Chondrocyte (in vitro differentiated cells): ENCODE measurements around the gene LPIN1. TPM values are rescaled to one million over a fixed set of nuclear protein-coding genes. Genes with fewer than 3 reads are reported as not detected.

Experiments
- DNase-seq: peaks from one replicate; pipeline ENCODE4 v3.0.0; 2021; ENCODE audit warnings: mixed read lengths, low spot score
- H3K27ac Mint-ChIP-seq: one replicate; pipeline ENCODE4 v1.8.0; 2021; ENCODE audit warnings: mild to moderate bottlenecking, moderate library complexity, mixed read lengths; ENCODE audit not compliant: unreplicated experiment
- H3K27me3 Mint-ChIP-seq: 2 replicates; pipeline ENCODE4 v1.8.0; 2021; ENCODE audit warnings: low read depth, mixed read lengths
- H3K36me3 Mint-ChIP-seq: 2 replicates; pipeline ENCODE4 v1.8.0; 2021; ENCODE audit warnings: low read depth, mixed read lengths
- H3K4me1 Mint-ChIP-seq: 2 replicates; pipeline ENCODE4 v1.8.0; 2021; ENCODE audit warnings: low read depth, mild to moderate bottlenecking, mixed read lengths
- H3K4me3 Mint-ChIP-seq: one replicate; pipeline ENCODE4 v1.8.0; 2021; ENCODE audit warnings: mild to moderate bottlenecking, moderate library complexity, mixed read lengths; ENCODE audit not compliant: unreplicated experiment
- H3K9me3 Mint-ChIP-seq: 2 replicates; pipeline ENCODE4 v1.8.0; 2021; ENCODE audit warnings: low read depth, mixed read lengths
- total RNA-seq: library from RNA; stranded (reverse); gene quantifications from 3 replicates; pipeline ENCODE4 v1.2.1, GENCODE V29; 2021
- TF ChIP-seq, protein P1 (sequence below): fragments of 200-600 bp; sonication (generic); IDR thresholded peaks from 2 replicates; pipeline ENCODE4 v1.5.0; 2021; ENCODE audit warnings: antibody characterized with exemption, mild to moderate bottlenecking, moderate library complexity

The LPIN1 gene
- total RNA-seq, 1 donor from 2014 or later, result 17.5 TPM

DNA sequence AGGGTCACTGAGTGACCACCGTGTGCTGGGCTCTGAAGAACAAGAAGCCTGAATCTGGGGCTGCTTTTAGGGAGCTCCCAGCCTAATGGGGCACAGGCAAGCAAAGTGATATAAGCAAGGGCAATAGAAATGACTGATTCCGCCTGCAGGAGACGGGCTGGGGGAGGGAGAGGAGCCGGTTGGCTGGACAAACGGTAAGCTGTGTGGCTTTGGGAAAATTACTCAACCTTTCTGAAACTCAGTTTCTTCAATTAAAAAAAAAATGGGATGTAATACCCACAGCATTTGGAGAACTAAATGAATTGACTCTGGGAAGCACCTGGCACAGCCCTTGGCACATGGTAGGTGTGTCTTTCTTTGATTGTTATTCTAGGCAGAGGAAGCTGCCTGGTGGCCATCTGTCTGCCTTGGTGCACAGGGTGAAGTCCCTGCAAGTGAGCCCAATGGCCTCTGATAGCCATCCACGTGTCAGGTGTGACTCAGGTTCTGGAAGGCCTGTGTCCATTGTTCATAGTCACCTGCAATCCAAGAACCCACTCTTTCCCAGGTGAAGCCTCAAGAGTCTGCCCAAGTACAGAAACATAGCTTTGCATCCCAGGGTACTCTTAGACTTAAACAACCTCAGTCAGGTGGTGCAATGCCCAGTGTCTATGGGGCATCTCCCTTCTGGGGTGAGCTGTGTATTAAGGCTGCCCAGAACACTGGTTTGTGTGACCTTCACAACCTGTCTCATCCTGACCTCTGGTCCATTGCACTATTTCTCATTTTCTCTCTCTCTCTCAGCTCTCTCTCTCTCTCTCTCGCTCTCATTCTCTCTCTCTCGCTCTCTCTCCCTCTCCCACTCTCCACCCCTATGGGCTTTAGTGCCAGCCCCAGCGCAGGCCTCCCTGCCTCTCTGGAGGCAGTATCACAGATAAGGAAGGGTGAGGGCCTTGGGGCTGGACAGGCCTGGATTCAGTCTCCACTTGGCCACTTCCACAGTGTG is 46.5 kb upstream of the LPIN1 start:
- no peak overlapping the region for H3K27ac Mint-ChIP-seq
- H3K27me3 Mint-ChIP-seq, result no peaks in the 10 kb centered on the region
- TF ChIP-seq, protein P1, sequence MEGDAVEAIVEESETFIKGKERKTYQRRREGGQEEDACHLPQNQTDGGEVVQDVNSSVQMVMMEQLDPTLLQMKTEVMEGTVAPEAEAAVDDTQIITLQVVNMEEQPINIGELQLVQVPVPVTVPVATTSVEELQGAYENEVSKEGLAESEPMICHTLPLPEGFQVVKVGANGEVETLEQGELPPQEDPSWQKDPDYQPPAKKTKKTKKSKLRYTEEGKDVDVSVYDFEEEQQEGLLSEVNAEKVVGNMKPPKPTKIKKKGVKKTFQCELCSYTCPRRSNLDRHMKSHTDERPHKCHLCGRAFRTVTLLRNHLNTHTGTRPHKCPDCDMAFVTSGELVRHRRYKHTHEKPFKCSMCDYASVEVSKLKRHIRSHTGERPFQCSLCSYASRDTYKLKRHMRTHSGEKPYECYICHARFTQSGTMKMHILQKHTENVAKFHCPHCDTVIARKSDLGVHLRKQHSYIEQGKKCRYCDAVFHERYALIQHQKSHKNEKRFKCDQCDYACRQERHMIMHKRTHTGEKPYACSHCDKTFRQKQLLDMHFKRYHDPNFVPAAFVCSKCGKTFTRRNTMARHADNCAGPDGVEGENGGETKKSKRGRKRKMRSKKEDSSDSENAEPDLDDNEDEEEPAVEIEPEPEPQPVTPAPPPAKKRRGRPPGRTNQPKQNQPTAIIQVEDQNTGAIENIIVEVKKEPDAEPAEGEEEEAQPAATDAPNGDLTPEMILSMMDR, result no peak
- no peak overlapping the region for H3K4me3 Mint-ChIP-seq
- H3K9me3 Mint-ChIP-seq, result no peaks in the 10 kb centered on the region
- no peak for DNase-seq
- peaks cover 20% of the 10 kb centered on the region for H3K4me1 Mint-ChIP-seq
- H3K36me3 Mint-ChIP-seq, result no peaks in the 10 kb centered on the region

DNA sequence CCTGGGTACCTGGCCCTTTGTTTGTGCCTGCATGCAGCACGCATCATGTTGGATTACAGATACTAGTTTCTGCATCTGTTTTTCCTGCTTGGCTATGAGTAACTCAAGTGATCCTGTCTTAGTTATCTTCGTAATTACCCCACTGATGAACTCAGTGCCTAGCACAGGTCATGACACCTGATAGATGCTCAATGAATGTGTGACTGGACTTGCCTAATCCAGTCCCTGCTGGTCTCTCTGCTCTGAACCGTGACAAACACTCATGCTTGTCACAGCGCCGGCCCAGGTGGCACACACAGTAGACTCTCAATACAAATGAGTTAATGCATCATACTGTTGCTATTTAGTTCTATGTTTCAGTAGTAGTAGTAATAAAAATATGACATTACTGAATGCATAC is 45.2 kb upstream of the LPIN1 start:
- Mint-ChIP-seq H3K4me3 (no peak overlapping the region), H3K4me1 (peaks cover 20% of the 10 kb centered on the region), H3K9me3 (peaks cover 10% of the 10 kb centered on the region), H3K36me3 (peaks cover 5% of the 10 kb centered on the region), H3K27me3 (no peaks in the 10 kb centered on the region), H3K27ac (no peak overlapping the region)
- TF ChIP-seq, protein P1, result no peak
- DNase-seq, result no peak

DNA sequence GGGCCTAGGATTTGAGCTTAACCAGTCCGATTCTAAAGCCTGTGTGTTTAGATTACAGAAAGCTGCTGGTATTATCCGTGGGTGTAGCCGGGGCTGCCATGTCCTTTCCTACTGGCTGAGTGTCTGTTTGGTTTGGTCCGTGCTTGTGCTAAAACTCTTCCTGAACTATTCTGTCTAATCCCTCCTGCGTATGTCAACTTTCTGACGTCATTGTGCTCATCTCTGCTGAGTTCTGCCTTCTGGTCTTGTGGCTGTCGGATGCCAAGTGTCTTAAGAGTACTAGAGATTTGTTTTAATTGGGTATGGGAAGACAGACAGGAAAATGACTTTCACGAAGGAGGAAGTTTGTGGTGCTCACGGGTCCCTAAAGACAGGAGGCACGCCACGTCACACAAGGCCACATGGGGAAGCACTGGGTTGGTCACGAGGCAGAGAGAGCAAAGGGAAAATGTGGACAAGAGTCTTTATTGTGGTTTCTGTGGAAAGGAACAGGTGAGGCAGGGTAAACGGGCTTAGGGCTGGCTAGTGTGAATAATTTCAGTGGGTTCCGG is 44.6 kb upstream of the LPIN1 start:
- H3K9me3 Mint-ChIP-seq, result peaks cover 11% of the 10 kb centered on the region
- H3K27ac Mint-ChIP-seq, result no peak overlapping the region
- H3K27me3 Mint-ChIP-seq, result no peaks in the 10 kb centered on the region
- TF ChIP-seq, protein P1, result no peak
- H3K36me3 Mint-ChIP-seq, result peaks cover 5% of the 10 kb centered on the region
- no peak overlapping the region for H3K4me3 Mint-ChIP-seq
- no peak for DNase-seq
- peaks cover 19% of the 10 kb centered on the region for H3K4me1 Mint-ChIP-seq

DNA sequence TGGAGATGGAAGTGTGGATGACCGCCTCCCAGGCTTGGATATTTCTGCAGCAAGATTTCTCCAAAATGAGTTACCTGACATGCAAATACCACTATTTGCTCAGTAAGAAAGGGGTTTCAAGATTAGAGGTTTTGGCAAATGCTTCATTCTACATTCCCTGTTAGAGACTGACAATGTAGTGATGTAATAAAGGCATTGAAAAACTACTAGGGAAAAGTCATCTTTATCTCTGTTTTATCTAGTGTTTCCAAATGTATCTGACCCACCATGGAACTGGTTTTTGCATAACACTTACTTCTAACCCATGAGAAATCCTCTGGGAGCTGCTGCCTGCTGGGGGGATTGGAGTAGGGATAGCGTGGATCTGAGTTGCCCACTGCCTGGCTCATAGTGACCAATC is 43.5 kb upstream of the LPIN1 start:
- peaks cover 11% of the 10 kb centered on the region for H3K9me3 Mint-ChIP-seq
- no peak overlapping the region for H3K4me3 Mint-ChIP-seq
- H3K4me1 Mint-ChIP-seq, result peaks cover 8% of the 10 kb centered on the region
- TF ChIP-seq, protein P1, result no peak
- H3K27ac Mint-ChIP-seq, result no peak overlapping the region
- no peaks in the 10 kb centered on the region for H3K27me3 Mint-ChIP-seq
- DNase-seq, result no peak
- H3K36me3 Mint-ChIP-seq, result peaks cover 5% of the 10 kb centered on the region

DNA sequence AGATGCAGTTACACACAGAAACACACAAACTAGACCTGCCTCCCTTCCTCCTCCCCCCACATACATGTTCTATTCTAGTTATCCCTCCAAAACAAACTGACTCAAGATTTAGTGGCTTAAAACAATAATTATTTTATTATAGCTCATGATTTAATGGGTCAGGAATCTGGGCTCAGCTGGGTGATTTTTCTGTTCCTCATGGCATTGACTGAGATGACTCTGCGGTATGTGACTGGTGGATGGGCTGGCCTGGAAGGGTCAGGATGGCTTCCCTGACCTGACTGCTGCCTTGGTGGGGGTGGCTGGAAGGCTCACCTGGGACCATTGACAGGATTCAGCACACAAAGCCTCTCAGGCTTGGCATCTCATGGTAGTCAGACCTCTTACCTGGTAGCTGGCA is 42.7 kb upstream of the LPIN1 start:
- DNase-seq, result no peak

More for the DNA sequence above, 42.7 kb upstream of the LPIN1 start:
- no peak overlapping the region for H3K4me3 Mint-ChIP-seq
- peaks cover under 1% of the 10 kb centered on the region for H3K4me1 Mint-ChIP-seq
- H3K27ac Mint-ChIP-seq, result peak overlapping the region; percentile 55
- TF ChIP-seq, protein P1, result no peak
- no peaks in the 10 kb centered on the region for H3K27me3 Mint-ChIP-seq
- H3K36me3 Mint-ChIP-seq, result peaks cover 5% of the 10 kb centered on the region
- peaks cover 11% of the 10 kb centered on the region for H3K9me3 Mint-ChIP-seq
